Lower lobe of right lung (tissue), 2 donors: ENCODE measurements around the gene CTNNA3. TPM values are rescaled to one million over a fixed set of nuclear protein-coding genes. Genes with fewer than 3 reads are reported as not detected.

Experiments
- ATAC-seq, 2 donors: fragments of 200-7000 bp; cut with Tn5 transposase; one replicate each; pipeline ENCODE4 v1.9.1; 2020 to 2022; ENCODE audit warnings: mild to moderate bottlenecking in 2 of 2, moderate library complexity in 2 of 2
- DNase-seq: peaks from one replicate; pipeline ENCODE4 v3.0.0-alpha.2; 2020
- H3K27ac ChIP-seq: fragments of 200-600 bp; one replicate; pipeline ENCODE4 v1.8.0; 2022
- H3K27me3 ChIP-seq: fragments of 200-600 bp; one replicate; pipeline ENCODE4 v1.8.0; 2022; ENCODE audit warnings: low read depth
- H3K36me3 ChIP-seq: fragments of 200-600 bp; one replicate; pipeline ENCODE4 v1.8.0; 2022; ENCODE audit warnings: mild to moderate bottlenecking
- H3K4me1 ChIP-seq: fragments of 200-600 bp; one replicate; pipeline ENCODE4 v1.8.0; 2022
- H3K4me3 ChIP-seq: fragments of 200-600 bp; one replicate; pipeline ENCODE4 v1.8.0; 2022; ENCODE audit warnings: mild to moderate bottlenecking
- H3K9me3 ChIP-seq: fragments of 200-600 bp; one replicate; pipeline ENCODE4 v1.8.0; 2022
- CTCF ChIP-seq: fragments of 200-600 bp; IDR thresholded peaks from one replicate; pipeline ENCODE4 v1.8.0; 2022; ENCODE audit warnings: antibody characterized with exemption, mild to moderate bottlenecking
- intact Hi-C: fragments of 100-400 bp; cut with DNase I; formaldehyde crosslinking; loops from one replicate; pipeline ENCODE4 v1.11.0; 2022
- total RNA-seq: library from RNA; stranded (reverse); fragmentation: NEBNext Ultra II Directional; extraction: Animal tissue kit (Norgen Biotek cat#: 25700); gene quantifications from one replicate; pipeline ENCODE4 v1.2.1, GENCODE V29; 2021
- donor health status: DM: no; HTN: yes; CAD: no; lungs with severe emphysema.

The CTNNA3 gene
- total RNA-seq, 1 donor from 2014 or later: not detected

DNA sequence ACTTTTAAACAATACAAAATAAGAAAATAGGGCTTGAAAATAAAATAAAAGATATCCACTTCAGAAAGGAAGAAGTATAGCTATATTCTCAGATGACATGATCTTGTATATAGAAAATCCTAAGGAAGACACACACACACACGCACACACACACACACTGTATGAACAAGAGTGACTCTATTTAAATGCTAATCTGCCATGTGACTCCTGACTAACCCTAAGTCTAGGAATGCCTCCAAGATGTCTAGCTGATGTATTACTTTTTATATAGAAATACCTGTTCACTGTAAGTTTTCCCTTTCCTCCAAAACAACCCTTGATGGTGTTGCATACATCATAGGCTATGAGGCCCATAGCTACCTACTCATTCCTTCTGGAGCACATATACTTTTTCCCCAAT, 943.3 kb downstream of the CTNNA3 start:
- no peaks in the 10 kb centered on the region for H3K4me1 ChIP-seq
- ATAC-seq: no peak
- no peak for TF ChIP-seq CTCF

GRCh38 chr10:66748217-66748616, 947.8 kb downstream of the CTNNA3 start:
- Histone ChIP-seq H3K4me1 (no peaks in the 10 kb centered on the region), H3K27ac (no peak overlapping the region), H3K4me3 (no peak overlapping the region), H3K9me3 (no peaks in the 10 kb centered on the region), H3K27me3 (no peaks in the 10 kb centered on the region), H3K36me3 (no peaks in the 10 kb centered on the region)
- intact Hi-C loops: no loop called here
- ATAC-seq: no peak
- no peak for TF ChIP-seq CTCF
- DNase-seq: no peak

More for the DNA sequence above, 943.3 kb downstream of the CTNNA3 start:
- intact Hi-C loops: no loop called here
- Histone ChIP-seq H3K36me3 (no peaks in the 10 kb centered on the region), H3K4me3 (no peak overlapping the region), H3K27ac (no peak overlapping the region), H3K9me3 (no peaks in the 10 kb centered on the region), H3K27me3 (no peaks in the 10 kb centered on the region)
- no peak for DNase-seq

- no peak overlapping the region for H3K27ac ChIP-seq
- H3K36me3 ChIP-seq: no peaks in the 10 kb centered on the region
- H3K27me3 ChIP-seq: no peaks in the 10 kb centered on the region
- no peak for TF ChIP-seq CTCF
- ATAC-seq (no peak), DNase-seq (no peak)
- no peaks in the 10 kb centered on the region for H3K4me1 ChIP-seq
- intact Hi-C loops: no loop called here
- H3K9me3 ChIP-seq: no peaks in the 10 kb centered on the region
- no peak overlapping the region for H3K4me3 ChIP-seq
These were observed 948.5 kb downstream of the CTNNA3 start for GRCh38 chr10:66747451-66747850.

DNA sequence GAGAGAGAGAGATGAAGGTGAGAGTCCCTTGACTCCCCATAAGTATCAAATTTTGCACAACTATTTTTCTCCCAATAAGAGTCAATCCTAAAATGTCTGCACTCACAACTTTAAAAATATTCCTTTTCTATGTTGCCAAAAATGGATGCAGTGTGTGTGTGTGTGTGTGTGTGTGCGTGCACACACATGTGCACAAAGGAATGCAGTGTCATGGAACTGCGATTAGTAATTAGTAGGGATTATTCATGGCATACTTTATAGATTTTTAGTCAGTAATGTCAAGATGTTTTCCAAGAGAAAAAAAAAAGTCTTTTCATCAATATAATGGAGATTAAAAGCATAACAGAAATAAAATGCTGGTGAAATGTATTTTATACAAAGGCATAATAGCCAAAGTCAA, 949.3 kb downstream of the CTNNA3 start:
- no peaks in the 10 kb centered on the region for H3K4me1 ChIP-seq
- H3K9me3 ChIP-seq: no peaks in the 10 kb centered on the region
- DNase-seq (no peak), ATAC-seq (no peak)
- H3K27ac ChIP-seq: no peak overlapping the region
- H3K4me3 ChIP-seq: no peak overlapping the region
- H3K36me3 ChIP-seq: no peaks in the 10 kb centered on the region
- H3K27me3 ChIP-seq: no peaks in the 10 kb centered on the region
- intact Hi-C loops: no loop called here
- TF ChIP-seq CTCF: no peak

DNA sequence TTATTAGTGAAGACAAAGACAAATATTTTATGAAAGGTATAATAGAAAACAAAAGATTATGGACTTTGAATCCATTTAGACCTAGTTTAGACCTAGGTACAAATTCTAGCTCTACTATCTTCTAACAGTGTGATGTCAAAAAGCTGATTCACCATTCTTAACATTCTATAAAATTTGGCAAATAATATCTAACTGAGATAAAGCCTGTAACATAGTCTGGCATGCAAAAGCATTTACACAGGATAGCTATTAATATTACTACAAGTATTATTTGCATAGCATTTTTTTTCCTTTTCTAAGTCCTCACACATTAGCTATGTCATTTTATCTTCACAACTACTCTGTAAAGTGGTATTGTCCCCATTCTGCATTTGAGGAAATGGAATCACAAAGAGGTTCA, 949.7 kb downstream of the CTNNA3 start:
- ATAC-seq (no peak), DNase-seq (no peak)
- TF ChIP-seq CTCF: no peak
- Histone ChIP-seq H3K4me3 (no peak overlapping the region), H3K27me3 (no peaks in the 10 kb centered on the region), H3K4me1 (no peaks in the 10 kb centered on the region), H3K36me3 (no peaks in the 10 kb centered on the region), H3K27ac (no peak overlapping the region), H3K9me3 (no peaks in the 10 kb centered on the region)
- intact Hi-C loops: no loop called here

DNA sequence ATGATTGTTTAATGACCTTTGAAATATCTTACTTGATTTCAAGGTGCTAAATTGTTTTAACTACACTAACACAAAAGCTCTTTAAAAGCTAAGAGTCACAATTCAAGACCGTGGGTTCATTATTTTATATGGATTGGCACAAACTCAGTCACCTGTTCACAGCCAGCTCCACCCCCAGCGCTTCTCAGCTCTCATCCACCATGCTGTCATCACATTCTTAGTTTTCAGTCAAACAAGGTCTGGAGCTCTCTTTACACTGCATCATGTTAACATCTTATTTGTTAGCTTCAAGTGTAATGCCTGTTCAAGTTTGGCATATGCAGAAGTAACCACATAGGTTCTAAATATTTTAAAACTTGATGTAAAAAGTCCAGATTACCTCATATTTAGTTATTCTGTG, 951.1 kb downstream of the CTNNA3 start:
- Histone ChIP-seq H3K9me3 (no peaks in the 10 kb centered on the region), H3K36me3 (no peaks in the 10 kb centered on the region), H3K27ac (no peak overlapping the region), H3K27me3 (no peaks in the 10 kb centered on the region), H3K4me3 (no peak overlapping the region), H3K4me1 (no peaks in the 10 kb centered on the region)
- no peak for TF ChIP-seq CTCF
- DNase-seq (no peak), ATAC-seq (no peak)
- intact Hi-C loops: no loop called here
